PC-3 (cell line): ENCODE data around the gene OR6Q1.

Source experiments
- EZH2phosphoT487 ChIP-seq: fragments of 300-600 bp; sonication (generic); IDR thresholded peaks from 2 replicates; pipeline ENCODE4 v1.6.1; 2018; ENCODE audit warnings: mild to moderate bottlenecking, antibody characterized with exemption, low read length, borderline replicate concordance
- TF ChIP-seq, protein P1 (sequence below): fragments of 300-600 bp; sonication (generic); conservative IDR thresholded peaks from 2 replicates; pipeline ENCODE4 v1.5.1; 2017; ENCODE audit warnings: antibody characterized with exemption, low read depth, mild to moderate bottlenecking, low read length

DNA sequence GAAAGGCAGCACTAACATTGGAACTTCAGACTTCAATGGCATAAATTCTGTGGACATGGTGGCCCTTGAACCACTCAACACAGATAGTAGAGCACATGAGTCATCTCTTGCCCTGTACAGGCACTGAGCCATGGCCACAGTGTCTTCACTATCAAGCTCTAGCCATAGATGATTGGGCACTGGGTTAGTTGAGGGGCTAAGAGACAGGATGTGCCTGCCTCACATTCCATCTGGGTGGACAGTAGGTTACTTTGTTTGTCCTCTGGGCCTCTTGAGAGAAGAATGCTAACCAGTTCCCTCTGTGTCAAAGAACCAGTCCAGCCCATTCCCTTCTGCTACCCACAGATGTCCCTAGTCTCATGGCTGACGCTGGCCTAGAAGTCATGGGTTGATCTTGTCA lies 39.8 kb downstream of the OR6Q1 start:
- TF ChIP-seq, protein P1, sequence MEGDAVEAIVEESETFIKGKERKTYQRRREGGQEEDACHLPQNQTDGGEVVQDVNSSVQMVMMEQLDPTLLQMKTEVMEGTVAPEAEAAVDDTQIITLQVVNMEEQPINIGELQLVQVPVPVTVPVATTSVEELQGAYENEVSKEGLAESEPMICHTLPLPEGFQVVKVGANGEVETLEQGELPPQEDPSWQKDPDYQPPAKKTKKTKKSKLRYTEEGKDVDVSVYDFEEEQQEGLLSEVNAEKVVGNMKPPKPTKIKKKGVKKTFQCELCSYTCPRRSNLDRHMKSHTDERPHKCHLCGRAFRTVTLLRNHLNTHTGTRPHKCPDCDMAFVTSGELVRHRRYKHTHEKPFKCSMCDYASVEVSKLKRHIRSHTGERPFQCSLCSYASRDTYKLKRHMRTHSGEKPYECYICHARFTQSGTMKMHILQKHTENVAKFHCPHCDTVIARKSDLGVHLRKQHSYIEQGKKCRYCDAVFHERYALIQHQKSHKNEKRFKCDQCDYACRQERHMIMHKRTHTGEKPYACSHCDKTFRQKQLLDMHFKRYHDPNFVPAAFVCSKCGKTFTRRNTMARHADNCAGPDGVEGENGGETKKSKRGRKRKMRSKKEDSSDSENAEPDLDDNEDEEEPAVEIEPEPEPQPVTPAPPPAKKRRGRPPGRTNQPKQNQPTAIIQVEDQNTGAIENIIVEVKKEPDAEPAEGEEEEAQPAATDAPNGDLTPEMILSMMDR: no peak
- no peak for TF ChIP-seq EZH2phosphoT487
